ENCODE measurements around the gene NCS1.

DNA sequence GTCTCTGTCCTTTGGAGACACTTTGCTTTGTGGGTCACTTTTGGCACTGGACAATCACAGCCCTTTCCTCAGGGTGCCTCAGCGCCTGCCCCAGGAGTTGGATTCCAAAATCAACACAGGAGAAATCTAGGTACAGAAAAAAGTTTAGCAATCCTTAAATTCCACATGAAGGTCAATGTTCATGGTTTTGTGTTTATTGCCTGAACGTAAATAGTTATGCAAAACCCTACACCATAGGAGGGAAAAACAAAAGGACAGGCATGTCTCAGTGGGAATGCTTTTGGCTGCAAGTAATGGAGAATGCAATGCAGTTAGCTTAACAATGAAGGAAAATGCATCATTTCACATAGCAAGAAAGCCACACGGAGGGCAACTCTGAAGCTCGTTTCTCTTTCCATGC lies 86.8 kb downstream of the NCS1 start:
- TF ChIP-seq, protein P1, sequence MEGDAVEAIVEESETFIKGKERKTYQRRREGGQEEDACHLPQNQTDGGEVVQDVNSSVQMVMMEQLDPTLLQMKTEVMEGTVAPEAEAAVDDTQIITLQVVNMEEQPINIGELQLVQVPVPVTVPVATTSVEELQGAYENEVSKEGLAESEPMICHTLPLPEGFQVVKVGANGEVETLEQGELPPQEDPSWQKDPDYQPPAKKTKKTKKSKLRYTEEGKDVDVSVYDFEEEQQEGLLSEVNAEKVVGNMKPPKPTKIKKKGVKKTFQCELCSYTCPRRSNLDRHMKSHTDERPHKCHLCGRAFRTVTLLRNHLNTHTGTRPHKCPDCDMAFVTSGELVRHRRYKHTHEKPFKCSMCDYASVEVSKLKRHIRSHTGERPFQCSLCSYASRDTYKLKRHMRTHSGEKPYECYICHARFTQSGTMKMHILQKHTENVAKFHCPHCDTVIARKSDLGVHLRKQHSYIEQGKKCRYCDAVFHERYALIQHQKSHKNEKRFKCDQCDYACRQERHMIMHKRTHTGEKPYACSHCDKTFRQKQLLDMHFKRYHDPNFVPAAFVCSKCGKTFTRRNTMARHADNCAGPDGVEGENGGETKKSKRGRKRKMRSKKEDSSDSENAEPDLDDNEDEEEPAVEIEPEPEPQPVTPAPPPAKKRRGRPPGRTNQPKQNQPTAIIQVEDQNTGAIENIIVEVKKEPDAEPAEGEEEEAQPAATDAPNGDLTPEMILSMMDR (conservative IDR thresholded peaks at IDR 0.05; ENCODE audit: low read depth, low read length): no peak
- TF ChIP-seq EZH2 (IDR thresholded peaks at IDR 0.05; ENCODE audit: borderline replicate concordance, low read depth, low read length, poor library complexity, severe bottlenecking): no peak
